ENCODE measurements around the gene PARVG.

The PARVG gene

GRCh38 chr22:44245438-44245837 lies 64.7 kb downstream of the PARVG start:
- no peak overlapping the region for H3K27ac Mint-ChIP-seq
- H3K27me3 Mint-ChIP-seq = peaks cover 42 to 75% of the 10 kb centered on the region in 2 donors
- ATAC-seq (replicated peaks) (no peak), DNase-seq (no peak)
- H3K4me1 Mint-ChIP-seq (ENCODE audit: low read depth in 2 of 2) = no peaks in the 10 kb centered on the region
- peaks cover 0 to 2% of the 10 kb centered on the region in 2 donors for H3K9me3 Mint-ChIP-seq
- peaks cover 2% of the 10 kb centered on the region for H3K36me3 Mint-ChIP-seq (ENCODE audit: insufficient read depth)
- no peak overlapping the region for H3K4me3 Mint-ChIP-seq

GRCh38 chr22:44245867-44246266 lies 65.1 kb downstream of the PARVG start:
- ATAC-seq (replicated peaks) = no peak
- peaks cover 41 to 75% of the 10 kb centered on the region in 2 donors for H3K27me3 Mint-ChIP-seq

GRCh38 chr22:44246615-44247326 lies 66.0 kb downstream of the PARVG start:
- no peak overlapping the region for H3K27ac Mint-ChIP-seq

More at GRCh38 chr22:44245867-44246266, 65.1 kb downstream of the PARVG start:
- DNase-seq = no peak
- H3K4me1 Mint-ChIP-seq (ENCODE audit: low read depth in 2 of 2) = no peaks in the 10 kb centered on the region
- no peak overlapping the region for H3K4me3 Mint-ChIP-seq
- H3K9me3 Mint-ChIP-seq = peaks cover 0 to 2% of the 10 kb centered on the region in 2 donors
- no peak overlapping the region for H3K27ac Mint-ChIP-seq
- peaks cover 2% of the 10 kb centered on the region for H3K36me3 Mint-ChIP-seq (ENCODE audit: insufficient read depth)

GRCh38 chr22:44247346-44247745 lies 66.6 kb downstream of the PARVG start:
- H3K4me1 Mint-ChIP-seq (ENCODE audit: low read depth in 2 of 2) = no peaks in the 10 kb centered on the region
- H3K36me3 Mint-ChIP-seq (ENCODE audit: insufficient read depth) = peaks cover 2% of the 10 kb centered on the region
- H3K27ac Mint-ChIP-seq = no peak overlapping the region
- peaks cover 0 to 2% of the 10 kb centered on the region in 2 donors for H3K9me3 Mint-ChIP-seq
- DNase-seq = no peak
- no peak for ATAC-seq (replicated peaks)
- peaks cover 30 to 70% of the 10 kb centered on the region in 2 donors for H3K27me3 Mint-ChIP-seq
- H3K4me3 Mint-ChIP-seq = no peak overlapping the region

More at GRCh38 chr22:44246615-44247326, 66.0 kb downstream of the PARVG start:
- peaks cover 0 to 2% of the 10 kb centered on the region in 2 donors for H3K9me3 Mint-ChIP-seq
- ATAC-seq (replicated peaks) = no peak
- peaks cover 2% of the 10 kb centered on the region for H3K36me3 Mint-ChIP-seq (ENCODE audit: insufficient read depth)
- peaks cover 36 to 75% of the 10 kb centered on the region in 2 donors for H3K27me3 Mint-ChIP-seq
- no peak for DNase-seq
- no peaks in the 10 kb centered on the region for H3K4me1 Mint-ChIP-seq (ENCODE audit: low read depth in 2 of 2)
- H3K4me3 Mint-ChIP-seq = no peak overlapping the region

- Mint-ChIP-seq H3K4me3 (no peak overlapping the region), H3K27ac (no peak overlapping the region)
These were observed 67.5 kb downstream of the PARVG start for GRCh38 chr22:44247923-44248892.

GRCh38 chr22:44248926-44249325 lies 68.2 kb downstream of the PARVG start:
- Mint-ChIP-seq H3K4me1 (ENCODE audit: low read depth in 2 of 2) (no peaks in the 10 kb centered on the region), H3K9me3 (peaks cover 0 to 2% of the 10 kb centered on the region in 2 donors), H3K4me3 (no peak overlapping the region), H3K27me3 (peaks cover 22 to 54% of the 10 kb centered on the region in 2 donors), H3K36me3 (ENCODE audit: insufficient read depth) (peaks cover 2% of the 10 kb centered on the region), H3K27ac (no peak overlapping the region)
- ATAC-seq (replicated peaks) = no peak
- no peak for DNase-seq

More at GRCh38 chr22:44247923-44248892, 67.5 kb downstream of the PARVG start:
- H3K36me3 Mint-ChIP-seq (ENCODE audit: insufficient read depth) = peaks cover 2% of the 10 kb centered on the region
- H3K4me1 Mint-ChIP-seq (ENCODE audit: low read depth in 2 of 2) = no peaks in the 10 kb centered on the region
- DNase-seq (no peak), ATAC-seq (replicated peaks) (no peak)
- peaks cover 0 to 2% of the 10 kb centered on the region in 2 donors for H3K9me3 Mint-ChIP-seq
- H3K27me3 Mint-ChIP-seq = peaks cover 30 to 62% of the 10 kb centered on the region in 2 donors

- H3K27me3 Mint-ChIP-seq = peaks cover 16 to 50% of the 10 kb centered on the region in 2 donors
- no peak for ATAC-seq (replicated peaks)
These were observed 68.8 kb downstream of the PARVG start for GRCh38 chr22:44249376-44250147.

GRCh38 chr22:44254811-44255210 lies 74.1 kb downstream of the PARVG start:
- ATAC-seq (replicated peaks) (no peak), DNase-seq (no peak)
- no peak overlapping the region for H3K27ac Mint-ChIP-seq
- no peaks in the 10 kb centered on the region for H3K4me1 Mint-ChIP-seq (ENCODE audit: low read depth in 2 of 2)
- H3K9me3 Mint-ChIP-seq = peaks cover 0 to under 1% of the 10 kb centered on the region in 2 donors
- peaks cover 18 to 43% of the 10 kb centered on the region in 2 donors for H3K27me3 Mint-ChIP-seq
- no peak overlapping the region for H3K4me3 Mint-ChIP-seq
- H3K36me3 Mint-ChIP-seq (ENCODE audit: insufficient read depth) = no peaks in the 10 kb centered on the region

More at GRCh38 chr22:44249376-44250147, 68.8 kb downstream of the PARVG start:
- Mint-ChIP-seq H3K4me3 (no peak overlapping the region), H3K27ac (no peak overlapping the region), H3K36me3 (ENCODE audit: insufficient read depth) (peaks cover 2% of the 10 kb centered on the region), H3K9me3 (peaks cover 0 to 2% of the 10 kb centered on the region in 2 donors), H3K4me1 (ENCODE audit: low read depth in 2 of 2) (no peaks in the 10 kb centered on the region)
- no peak for DNase-seq

- no peak overlapping the region for H3K27ac Mint-ChIP-seq
- H3K4me3 Mint-ChIP-seq = no peak overlapping the region
- DNase-seq = no peak
- H3K4me1 Mint-ChIP-seq (ENCODE audit: low read depth in 2 of 2) = peaks cover under 1% of the 10 kb centered on the region in 2 donors
- peaks cover 18 to 32% of the 10 kb centered on the region in 2 donors for H3K27me3 Mint-ChIP-seq
- H3K36me3 Mint-ChIP-seq (ENCODE audit: insufficient read depth) = no peaks in the 10 kb centered on the region
- no peak for ATAC-seq (replicated peaks)
- no peaks in the 10 kb centered on the region for H3K9me3 Mint-ChIP-seq
These were observed 75.4 kb downstream of the PARVG start for GRCh38 chr22:44256085-44256484.

GRCh38 chr22:44256556-44257485 lies 76.1 kb downstream of the PARVG start:
- Mint-ChIP-seq H3K27me3 (peaks cover 18 to 25% of the 10 kb centered on the region in 2 donors), H3K9me3 (no peaks in the 10 kb centered on the region), H3K36me3 (ENCODE audit: insufficient read depth) (no peaks in the 10 kb centered on the region), H3K27ac (no peak overlapping the region), H3K4me1 (ENCODE audit: low read depth in 2 of 2) (peaks cover 4 to 6% of the 10 kb centered on the region in 2 donors), H3K4me3 (no peak overlapping the region)
- ATAC-seq (replicated peaks) (no peak), DNase-seq (no peak)
